Osteoblast (primary cell): Measurements from ENCODE around the gene FOXO3. TPM values are rescaled to one million over a fixed set of nuclear protein-coding genes. Genes with fewer than 3 reads are reported as not detected.
A peak's percentile ranks its signal among the peaks of the same experiment; 100 is the strongest.

Experiments used
- DNase-seq: peaks from one replicate; pipeline ENCODE4 v3.0.0; 2011; ENCODE audit warnings: low spot score, mixed read lengths; ENCODE audit not compliant: insufficient read length; ENCODE audit errors: missing footprints
- H2AFZ ChIP-seq: 2 replicates; pipeline ENCODE4 v1.6.0; 2011; ENCODE audit warnings: mild to moderate bottlenecking, low read length
- H3K27ac ChIP-seq: 2 replicates; pipeline ENCODE4 v1.5.1; 2011; ENCODE audit warnings: mild to moderate bottlenecking, low read depth, low read length, moderate library complexity
- H3K27me3 ChIP-seq: 2 replicates; pipeline ENCODE4 v1.6.0; 2012; ENCODE audit warnings: mild to moderate bottlenecking, control low read depth, inconsistent platforms, low read length, moderate library complexity; ENCODE audit not compliant: insufficient read depth
- H3K36me3 ChIP-seq: 2 replicates; pipeline ENCODE4 v1.5.1; 2011; ENCODE audit warnings: mild to moderate bottlenecking, low read length, control low read depth, moderate library complexity; ENCODE audit not compliant: insufficient read depth
- H3K4me1 ChIP-seq: 2 replicates; pipeline ENCODE4 v1.5.1; 2011; ENCODE audit warnings: mild to moderate bottlenecking, low read length, control low read depth, moderate library complexity; ENCODE audit not compliant: insufficient read depth
- H3K4me2 ChIP-seq: 2 replicates; pipeline ENCODE4 v1.6.0; 2011; ENCODE audit warnings: mild to moderate bottlenecking, low read length; ENCODE audit not compliant: insufficient read depth
- H3K4me3 ChIP-seq: fragments of 200-600 bp; sonication (generic); 3 replicates; pipeline ENCODE4 v1.5.1; 2012; ENCODE audit warnings: mild to moderate bottlenecking, low read length, inconsistent platforms; ENCODE audit not compliant: insufficient read depth
- H3K79me2 ChIP-seq: 2 replicates; pipeline ENCODE4 v1.6.0; 2012; ENCODE audit warnings: mild to moderate bottlenecking, low read length, control low read depth, inconsistent platforms; ENCODE audit not compliant: insufficient read depth
- H3K9me3 ChIP-seq: 2 replicates; pipeline ENCODE4 v1.5.1; 2011; ENCODE audit warnings: low read depth, low read length, control low read depth
- H4K20me1 ChIP-seq: 2 replicates; pipeline ENCODE4 v1.6.0; 2012; ENCODE audit warnings: mild to moderate bottlenecking, low read length, control low read depth; ENCODE audit not compliant: insufficient read depth
- CTCF ChIP-seq: IDR thresholded peaks from 2 replicates; pipeline ENCODE4 v1.5.1; 2011; ENCODE audit warnings: mild to moderate bottlenecking, low read depth, low read length, moderate library complexity; ENCODE audit errors: extremely low read depth
- total RNA-seq: library from RNA; depleted of rRNA; stranded (reverse); fragments of >200 nt; gene quantifications from 2 replicates; pipeline ENCODE4 v1.2.3, GENCODE V29; 2012

Gene FOXO3
- total RNA-seq, 1 donor = 53.2 TPM

- H3K27me3 ChIP-seq = no peaks in the 10 kb centered on the region
- peaks cover 96% of the 10 kb centered on the region for H3K79me2 ChIP-seq
- peaks cover 50% of the 10 kb centered on the region for H3K4me1 ChIP-seq
- H3K9me3 ChIP-seq = no peaks in the 10 kb centered on the region
- H4K20me1 ChIP-seq = peaks cover 50% of the 10 kb centered on the region
- no peak overlapping the region for H2AFZ ChIP-seq
- no peak overlapping the region for H3K4me2 ChIP-seq
- no peak overlapping the region for H3K27ac ChIP-seq
- no peak for DNase-seq
- TF ChIP-seq CTCF = no peak
- H3K4me3 ChIP-seq = no peak overlapping the region
- no peaks in the 10 kb centered on the region for H3K36me3 ChIP-seq
These were observed 33.9 kb downstream of the FOXO3 start for GRCh38 chr6:108594640-108595039.

- Histone ChIP-seq H3K79me2 (peaks cover 94% of the 10 kb centered on the region), H3K27ac (peak overlapping the region; percentile 16), H4K20me1 (peaks cover 53% of the 10 kb centered on the region), H3K9me3 (no peaks in the 10 kb centered on the region), H3K4me3 (no peak overlapping the region), H3K4me1 (peaks cover 37% of the 10 kb centered on the region), H2AFZ (no peak overlapping the region), H3K4me2 (no peak overlapping the region), H3K36me3 (no peaks in the 10 kb centered on the region), H3K27me3 (no peaks in the 10 kb centered on the region)
- no peak for TF ChIP-seq CTCF
- no peak for DNase-seq
These were observed 36.2 kb downstream of the FOXO3 start for GRCh38 chr6:108596956-108597355.

DNA sequence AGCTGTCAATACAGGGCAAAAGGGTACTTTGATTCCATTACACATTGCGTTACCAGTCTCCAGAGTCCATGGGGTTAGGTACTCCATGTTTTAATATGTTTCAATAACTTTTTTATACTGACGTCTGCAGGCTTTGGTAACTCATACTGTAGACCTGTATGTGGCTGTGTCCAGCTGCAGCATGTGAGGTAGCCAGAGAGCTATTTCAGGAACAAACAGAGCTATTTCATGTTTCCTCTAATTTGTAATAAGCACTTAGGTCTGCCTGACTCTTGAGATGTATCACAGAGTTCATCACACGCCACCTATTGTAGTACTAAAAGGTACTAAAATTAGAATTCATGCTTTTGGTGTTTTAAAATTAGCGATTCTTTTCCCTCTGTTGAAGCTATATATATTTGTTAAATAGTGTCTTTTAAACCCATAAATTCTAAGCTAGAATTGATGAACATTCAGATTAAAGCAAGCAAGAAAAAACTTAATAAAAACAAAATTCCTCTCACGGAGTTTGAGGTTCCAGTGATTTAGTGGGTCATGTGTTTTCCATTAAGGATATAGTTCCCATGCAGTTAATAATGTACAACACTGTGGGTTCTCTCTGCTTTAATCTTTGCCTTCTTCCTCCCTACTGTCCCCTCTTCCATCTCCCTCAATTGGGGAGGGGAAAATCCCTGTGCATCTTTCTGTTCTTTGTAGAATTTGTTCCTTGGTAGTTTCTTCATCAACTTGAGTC lies 37.0 kb downstream of the FOXO3 start:
- peaks cover 29% of the 10 kb centered on the region for H3K4me1 ChIP-seq
- TF ChIP-seq CTCF = no peak
- no peaks in the 10 kb centered on the region for H3K9me3 ChIP-seq
- H3K27me3 ChIP-seq = no peaks in the 10 kb centered on the region
- no peak overlapping the region for H2AFZ ChIP-seq
- no peaks in the 10 kb centered on the region for H3K36me3 ChIP-seq
- peak overlapping the region; percentile 79 for H3K27ac ChIP-seq
- no peak for DNase-seq
- no peak overlapping the region for H3K4me2 ChIP-seq
- H3K4me3 ChIP-seq = no peak overlapping the region
- peaks cover 52% of the 10 kb centered on the region for H4K20me1 ChIP-seq
- H3K79me2 ChIP-seq = peaks cover 95% of the 10 kb centered on the region

DNA sequence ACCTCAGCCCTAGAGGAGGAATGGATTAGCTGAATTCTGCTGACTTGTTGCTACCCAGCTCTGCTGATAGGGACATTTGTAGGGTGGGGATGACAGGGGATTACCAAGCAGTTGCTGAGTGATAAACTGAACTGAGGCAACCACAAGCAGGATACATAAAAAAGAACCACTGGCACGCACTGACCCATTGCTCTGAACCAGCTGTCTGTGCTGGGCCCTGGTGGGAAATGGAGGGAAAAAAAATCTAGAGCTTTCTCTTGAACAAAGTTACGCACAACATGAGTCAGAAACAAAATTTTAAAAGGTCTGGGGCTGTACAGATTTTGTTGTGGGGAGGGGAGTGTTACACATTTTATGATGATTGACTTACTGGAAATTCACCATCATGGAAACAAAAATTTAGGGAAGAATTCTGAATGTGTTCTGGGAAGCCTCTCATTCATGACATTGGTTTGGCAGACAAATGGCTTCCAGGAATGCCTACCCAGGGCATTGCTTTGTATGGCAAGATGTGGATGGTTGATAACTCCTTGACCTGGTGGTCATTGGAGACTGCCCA lies 37.7 kb downstream of the FOXO3 start:
- peak overlapping the region; percentile 7 for H3K4me2 ChIP-seq
- H2AFZ ChIP-seq = no peak overlapping the region

More for the DNA sequence above, 37.7 kb downstream of the FOXO3 start:
- Histone ChIP-seq H4K20me1 (peaks cover 46% of the 10 kb centered on the region), H3K79me2 (peaks cover 96% of the 10 kb centered on the region), H3K27me3 (no peaks in the 10 kb centered on the region), H3K4me1 (peaks cover 24% of the 10 kb centered on the region), H3K36me3 (no peaks in the 10 kb centered on the region), H3K9me3 (no peaks in the 10 kb centered on the region), H3K4me3 (no peak overlapping the region), H3K27ac (peak overlapping the region; percentile 79)
- DNase-seq = peak; percentile 76
- no peak for TF ChIP-seq CTCF
